IPS-18c (cell line): Measurements from ENCODE around the gene C1orf52.

Experiments
- H3K4me3 ChIP-seq: 2 replicates; pipeline ENCODE4 v1.7.0; 2013; ENCODE audit warnings: low read depth, mild to moderate bottlenecking, low read length, moderate library complexity; ENCODE audit not compliant: insufficient read depth
- H3K9me3 ChIP-seq: one replicate; pipeline ENCODE4 v1.6.1; 2013; ENCODE audit warnings: mild to moderate bottlenecking, low read length, moderate library complexity; ENCODE audit not compliant: control insufficient read depth, insufficient read depth

C1orf52 gene

GRCh38 chr1:85282424-85282823 is 23.0 kb upstream of the C1orf52 start:
- H3K4me3 ChIP-seq, result no peak overlapping the region
- no peaks in the 10 kb centered on the region for H3K9me3 ChIP-seq

- Histone ChIP-seq H3K4me3 (no peak overlapping the region), H3K9me3 (no peaks in the 10 kb centered on the region)
These were observed 21.2 kb upstream of the C1orf52 start for GRCh38 chr1:85280636-85281035.

GRCh38 chr1:85279458-85280080 is 20.1 kb upstream of the C1orf52 start:
- Histone ChIP-seq H3K4me3 (no peak overlapping the region), H3K9me3 (no peaks in the 10 kb centered on the region)

GRCh38 chr1:85278853-85279314 is 19.4 kb upstream of the C1orf52 start:
- H3K4me3 ChIP-seq, result no peak overlapping the region

GRCh38 chr1:85277802-85278201 is 18.3 kb upstream of the C1orf52 start:
- Histone ChIP-seq H3K9me3 (no peaks in the 10 kb centered on the region), H3K4me3 (no peak overlapping the region)

More at GRCh38 chr1:85278853-85279314, 19.4 kb upstream of the C1orf52 start:
- no peaks in the 10 kb centered on the region for H3K9me3 ChIP-seq

- H3K4me3 ChIP-seq, result peak overlapping the region; percentile 31
- no peaks in the 10 kb centered on the region for H3K9me3 ChIP-seq
These were observed 17.6 kb upstream of the C1orf52 start for GRCh38 chr1:85276978-85277639.

GRCh38 chr1:85276215-85276977 is 16.9 kb upstream of the C1orf52 start, which contains the start of gene BCL10:
Gene BCL10 (minus strand): TSS chr1:85276632. CDS start chr1:85276352, 280 bp downstream.
- Histone ChIP-seq H3K4me3 (peak within 1 kb of the TSS; percentile 93), H3K9me3 (no peaks in the 10 kb centered on the region)

- peak overlapping the region; percentile 93 for H3K4me3 ChIP-seq
These were observed 16.3 kb upstream of the C1orf52 start for GRCh38 chr1:85275701-85276214.

GRCh38 chr1:85274969-85275453 is 15.5 kb upstream of the C1orf52 start:
- Histone ChIP-seq H3K4me3 (peak overlapping the region; percentile 93; the same call in 1 of the 2 replicates), H3K9me3 (no peaks in the 10 kb centered on the region)

More at GRCh38 chr1:85275701-85276214, 16.3 kb upstream of the C1orf52 start:
- H3K9me3 ChIP-seq, result no peaks in the 10 kb centered on the region

GRCh38 chr1:85273397-85273796 is 13.9 kb upstream of the C1orf52 start:
- Histone ChIP-seq H3K9me3 (no peaks in the 10 kb centered on the region), H3K4me3 (no peak overlapping the region)

- H3K9me3 ChIP-seq, result no peaks in the 10 kb centered on the region
- H3K4me3 ChIP-seq, result no peak overlapping the region
These were observed 9.5 kb upstream of the C1orf52 start for GRCh38 chr1:85268801-85269585.

- Histone ChIP-seq H3K4me3 (no peak overlapping the region), H3K9me3 (no peaks in the 10 kb centered on the region)
These were observed 7.9 kb upstream of the C1orf52 start for GRCh38 chr1:85267313-85267712.

GRCh38 chr1:85264150-85264549 is 4.7 kb upstream of the C1orf52 start:
- H3K9me3 ChIP-seq, result no peaks in the 10 kb centered on the region
- no peak overlapping the region for H3K4me3 ChIP-seq

GRCh38 chr1:85262985-85263384 is 3.5 kb upstream of the C1orf52 start:
- Histone ChIP-seq H3K4me3 (no peak overlapping the region), H3K9me3 (no peaks in the 10 kb centered on the region)

GRCh38 chr1:85259912-85260274 is 431 bp upstream of the C1orf52 start:
- Histone ChIP-seq H3K4me3 (no peak overlapping the region), H3K9me3 (no peaks in the 10 kb centered on the region)

GRCh38 chr1:85258536-85259117 is 835 bp downstream of the C1orf52 start:
- H3K9me3 ChIP-seq, result no peaks in the 10 kb centered on the region
- H3K4me3 ChIP-seq, result peak overlapping the region; percentile 82
